ENCODE results near the gene RGS3.
"Not testable (repeated sequence)": the region's sequence is repeated elsewhere in the genome, so short reads cannot be mapped to it uniquely, and the experiment has no call there.

RGS3 gene

DNA sequence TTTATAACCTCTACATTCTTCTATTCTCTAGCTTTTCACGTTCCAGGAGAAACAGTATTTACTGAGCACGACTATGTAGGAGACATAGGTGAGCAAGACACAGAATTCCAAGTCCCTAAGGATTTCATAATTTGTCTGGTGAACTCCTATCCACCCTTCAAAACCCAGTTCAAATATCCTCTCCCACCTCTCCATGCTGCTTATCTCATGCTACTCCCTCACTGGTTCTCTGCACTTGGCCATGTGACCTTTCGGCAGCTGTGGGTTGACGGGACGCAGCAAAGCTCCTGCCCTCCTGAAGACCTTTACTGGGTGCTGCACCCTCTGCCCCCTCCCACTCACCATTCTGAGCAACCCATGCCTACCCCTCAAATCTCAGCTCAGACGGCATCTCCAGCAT lies 173.2 kb downstream of the RGS3 start:
- no peak for DNase-seq (ENCODE audit: low spot score)

DNA sequence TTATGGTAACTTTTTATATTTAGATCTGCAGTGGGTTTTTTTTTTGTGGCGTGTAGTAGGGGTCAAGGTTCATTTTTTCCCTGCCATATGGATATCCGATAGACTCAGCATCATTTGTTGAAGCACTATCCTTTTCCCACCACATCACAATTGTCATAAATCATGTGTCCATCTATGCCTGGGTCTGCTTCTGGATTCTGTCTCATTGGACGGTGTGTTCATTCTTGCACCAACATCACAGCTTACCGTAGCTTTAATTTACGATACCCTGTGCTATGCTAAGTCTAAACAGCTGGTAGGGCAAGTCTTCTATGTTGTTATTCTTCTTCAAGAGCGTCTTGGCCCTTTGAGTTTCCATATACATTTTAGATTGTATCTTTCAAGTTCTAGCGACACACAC lies 175.0 kb downstream of the RGS3 start:
- DNase-seq (ENCODE audit: low spot score), result no peak

DNA sequence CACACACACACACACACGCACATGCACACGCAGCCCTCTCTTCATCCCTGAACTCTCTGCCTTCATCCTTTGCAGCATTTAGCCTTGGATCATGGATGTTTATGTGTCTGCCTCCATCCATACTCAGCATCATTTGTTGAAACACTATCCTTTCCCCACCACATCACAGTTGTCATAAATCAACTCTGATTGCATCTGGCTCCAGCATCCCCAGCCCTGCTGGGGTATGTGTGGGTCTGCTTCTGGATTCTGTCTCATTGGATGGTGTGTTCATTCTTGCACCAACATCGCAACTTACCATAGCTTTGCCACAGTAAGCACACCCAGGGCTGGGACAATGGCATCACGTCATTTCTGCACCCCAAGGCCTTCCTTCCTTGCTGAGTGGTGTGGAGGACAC lies 175.4 kb downstream of the RGS3 start:
- DNase-seq (ENCODE audit: low spot score), result no peak

DNA sequence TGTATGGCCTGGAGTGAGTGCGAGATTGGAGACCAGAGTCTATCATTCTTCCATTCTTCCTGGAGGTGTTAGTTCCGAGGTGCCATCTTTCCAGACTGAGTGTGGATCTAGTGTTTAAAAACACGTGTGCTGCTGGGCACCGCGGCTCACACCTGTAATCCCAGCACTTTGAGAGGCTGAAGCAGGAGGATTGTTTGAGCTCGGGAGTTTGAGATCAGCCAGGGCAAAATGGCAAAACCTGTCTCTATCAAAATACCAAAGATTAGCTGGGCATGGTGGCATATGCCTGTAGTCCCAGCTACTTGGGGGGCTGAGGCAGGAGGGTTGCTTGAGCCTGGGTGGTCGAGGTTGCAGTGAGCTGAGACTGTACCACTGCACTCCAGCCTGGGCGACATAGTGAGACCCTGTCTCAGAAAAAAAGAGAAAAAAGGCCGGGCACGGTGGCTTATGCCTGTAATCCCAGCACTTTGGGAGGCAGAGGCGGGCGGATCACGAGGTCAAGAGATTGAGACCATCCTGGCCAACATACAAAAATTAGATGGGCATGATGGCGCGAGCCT lies 176.0 kb downstream of the RGS3 start:
- DNase-seq (ENCODE audit: low spot score), result not testable (repeated sequence)

DNA sequence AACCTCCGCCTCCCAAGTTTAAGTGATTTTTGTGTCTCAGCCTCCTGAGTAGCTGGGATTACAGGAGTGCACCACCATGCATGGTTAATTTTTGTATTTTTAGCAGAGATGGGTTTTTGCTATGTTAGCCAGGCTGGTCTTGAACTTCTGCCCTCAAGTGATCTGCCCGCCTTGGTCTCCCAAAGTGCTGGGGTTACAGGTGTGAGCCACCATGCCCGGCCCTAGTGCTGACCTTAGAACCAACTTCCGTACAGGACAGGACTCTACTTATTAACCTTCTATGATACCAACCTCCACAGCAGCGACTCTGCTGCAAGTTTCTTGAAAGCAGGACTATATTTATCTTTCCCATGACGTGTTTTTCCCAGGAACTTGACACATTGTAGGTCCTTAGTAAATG lies 176.9 kb downstream of the RGS3 start:
- no peak for DNase-seq (ENCODE audit: low spot score)

DNA sequence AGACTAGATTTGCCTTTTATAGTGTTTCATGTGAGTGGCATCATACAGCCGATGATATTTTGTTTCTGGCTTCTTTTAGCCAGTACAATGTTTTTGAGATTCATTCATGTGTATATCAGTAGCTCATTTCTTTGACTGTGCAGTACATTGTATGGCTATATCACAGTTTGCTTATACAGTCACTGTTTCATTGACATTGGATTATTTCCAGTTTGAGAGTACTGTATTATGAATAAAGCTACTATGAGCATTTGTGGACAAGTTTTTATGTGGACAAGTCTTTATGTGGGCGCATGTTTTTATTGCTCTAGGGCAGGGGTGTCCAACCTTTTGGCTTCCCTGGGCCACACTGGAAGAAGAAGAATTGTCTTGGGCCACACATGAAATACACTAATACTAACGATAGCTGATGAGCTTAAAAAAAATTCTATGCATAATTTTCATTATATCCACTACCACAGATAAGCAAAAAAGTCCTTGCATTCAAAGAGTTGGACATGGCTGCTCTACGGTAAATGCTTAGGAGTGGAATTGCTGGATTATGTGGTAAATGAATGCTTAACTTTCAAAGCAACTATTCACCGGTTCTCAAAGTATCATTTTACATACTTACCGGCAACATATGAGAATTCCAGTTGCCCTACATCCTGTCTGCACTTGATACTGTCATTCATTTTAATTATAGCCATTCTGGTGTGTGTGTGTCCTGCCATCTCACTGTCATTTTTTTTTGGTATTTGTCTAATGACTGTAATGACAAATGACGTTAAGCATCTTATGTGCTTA lies 177.8 kb downstream of the RGS3 start:
- no peak for DNase-seq (ENCODE audit: low spot score)

DNA sequence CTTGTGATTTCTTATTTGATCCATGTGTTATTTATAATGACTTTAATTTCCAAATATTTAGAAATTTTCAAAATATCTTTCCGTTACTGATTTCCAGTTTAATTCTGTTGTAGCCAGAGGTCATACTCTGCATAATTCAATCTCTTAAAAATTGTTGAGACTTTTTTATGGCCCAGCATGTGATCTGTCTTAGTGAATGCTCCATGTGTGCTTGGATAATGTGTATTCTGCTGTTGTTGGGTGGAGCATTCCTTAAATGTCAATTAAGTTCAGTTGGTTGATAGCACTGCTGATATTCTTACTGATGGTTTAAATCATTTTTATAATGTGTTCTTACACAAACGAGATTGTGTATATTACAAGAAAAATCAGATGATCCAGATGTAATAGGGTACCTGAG lies 180.8 kb downstream of the RGS3 start:
- no peak for DNase-seq (ENCODE audit: low spot score)

DNA sequence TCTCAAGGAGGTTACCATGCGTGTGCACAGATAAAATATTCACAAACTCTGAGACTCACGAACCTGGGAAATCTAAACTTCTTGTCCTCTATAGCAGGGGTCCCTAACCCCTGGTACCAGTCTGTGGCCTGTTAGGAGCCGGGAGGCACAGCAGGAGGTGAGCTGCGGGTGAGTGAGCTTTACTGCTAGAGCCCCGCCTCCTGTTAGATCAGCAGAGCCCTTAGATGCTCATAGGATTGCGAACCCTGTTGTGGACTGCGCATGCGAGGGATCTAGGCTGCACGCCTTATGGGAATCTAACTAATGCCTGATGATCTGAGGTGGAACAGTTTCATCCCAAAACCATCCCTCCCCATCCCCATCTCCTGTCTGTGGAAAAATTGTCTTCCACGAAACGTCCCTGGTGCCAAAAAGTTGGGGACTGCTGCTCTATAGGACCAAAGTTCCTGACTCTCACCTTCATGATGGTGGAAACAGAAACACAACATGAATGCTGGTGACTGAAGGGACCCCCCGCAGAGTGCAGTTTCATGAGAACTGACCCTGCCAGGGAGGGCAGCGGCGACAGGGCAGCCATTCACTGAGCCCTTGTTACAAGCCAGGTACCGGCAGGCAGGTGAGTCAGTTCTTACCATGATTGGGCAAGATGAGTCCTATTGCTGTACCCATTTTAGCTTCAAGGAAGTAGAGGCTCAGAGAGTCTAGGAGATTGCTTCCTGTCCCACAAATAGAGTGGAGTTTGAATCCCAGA lies 181.9 kb downstream of the RGS3 start:
- no peak for DNase-seq (ENCODE audit: low spot score)

DNA sequence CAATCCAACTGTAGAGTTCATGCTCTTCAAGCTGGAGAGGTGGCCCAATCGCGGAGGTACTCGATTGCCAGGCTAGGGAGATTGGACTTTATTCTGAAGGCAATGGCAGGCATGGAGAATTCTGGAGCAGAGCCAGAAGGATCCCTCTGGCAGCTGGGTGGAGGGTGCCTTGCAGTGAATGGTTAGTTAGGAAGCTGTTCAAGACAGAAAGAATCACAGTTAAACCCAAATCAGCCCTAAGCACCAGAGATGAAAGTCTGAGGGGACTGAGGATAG lies 182.4 kb downstream of the RGS3 start:
- no peak for DNase-seq (ENCODE audit: low spot score)

DNA sequence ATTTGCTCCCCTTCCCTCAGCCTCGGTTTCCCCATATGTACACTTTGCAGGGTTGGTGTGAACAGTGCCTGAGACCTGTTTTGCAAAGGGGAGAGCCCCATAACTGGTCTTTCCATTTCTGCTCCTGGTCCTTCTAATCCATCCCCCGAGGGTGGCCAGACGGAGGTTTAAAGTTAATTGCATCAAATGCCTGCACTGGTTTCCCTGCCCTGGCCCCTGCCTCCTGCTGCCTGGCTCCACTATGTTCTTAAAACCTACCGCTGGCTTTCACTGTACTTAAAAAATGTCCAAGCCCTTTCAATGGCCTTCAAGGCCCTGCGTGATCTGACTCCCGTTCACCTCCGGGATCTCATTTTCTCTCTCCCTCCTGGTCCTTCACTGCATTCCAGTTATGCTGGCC lies 183.0 kb downstream of the RGS3 start:
- no peak for DNase-seq (ENCODE audit: low spot score)
